K562 (cell line): Measurements from ENCODE around the gene MAP3K6. TPM values are rescaled to one million over a fixed set of nuclear protein-coding genes. Genes with fewer than 3 reads are reported as not detected.

Source experiments
- DDX20 ChIP-seq: fragments of 450-650 bp; IDR thresholded peaks from 2 replicates; pipeline ENCODE4 v1.6.1; 2016; ENCODE audit warnings: missing genetic modification characterization, low read depth, mild to moderate bottlenecking, missing compliant biosample characterization, moderate library complexity
- EWSR1 ChIP-seq: fragments of 450-650 bp; IDR thresholded peaks from 2 replicates; pipeline ENCODE4 v1.6.1; 2018; ENCODE audit warnings: borderline replicate concordance, mild to moderate bottlenecking, low read depth, moderate library complexity; ENCODE audit not compliant: partially characterized antibody
- LCOR ChIP-seq: sonication (generic); formaldehyde crosslinking; IDR thresholded peaks from 2 replicates; pipeline ENCODE4 v1.8.0; 2022; ENCODE audit warnings: mild to moderate bottlenecking, missing genetic modification reagents
- NFE2 ChIP-seq: IDR thresholded peaks from 2 replicates; pipeline ENCODE4 v1.6.1; 2014; ENCODE audit warnings: antibody characterized with exemption, low read depth
- NFE2L1 ChIP-seq: fragments of 450-650 bp; IDR thresholded peaks from 2 replicates; pipeline ENCODE4 v1.6.1; 2016; ENCODE audit warnings: missing genetic modification characterization, low read depth, mild to moderate bottlenecking, missing compliant biosample characterization, moderate library complexity, borderline replicate concordance
- NR4A1 ChIP-seq, 2 experiments: fragments of 250-450 bp in 1 of 2; fragments of 450-650 bp in 1 of 2; sonication (Bioruptor Pico) in 1 of 2; IDR thresholded peaks; 2 replicates each; pipeline versions ENCODE4 v1.4.0 to v1.6.1; 2016 to 2020; ENCODE audit warnings: mild to moderate bottlenecking in 2 of 2, missing compliant biosample characterization in 1 of 2, missing genetic modification characterization in 1 of 2, moderate library complexity in 1 of 2
- RBM22 ChIP-seq: fragments of 200-400 bp; formaldehyde crosslinking; IDR thresholded peaks from 2 replicates; pipeline ENCODE4 v1.6.1; 2018; ENCODE audit warnings: low read length, low read depth; ENCODE audit not compliant: poor library complexity, severe bottlenecking
- TAF1 ChIP-seq: IDR thresholded peaks from 2 replicates; pipeline ENCODE4 v1.6.1; 2011; ENCODE audit warnings: mild to moderate bottlenecking, low read length, moderate library complexity; ENCODE audit not compliant: insufficient read depth, control insufficient read depth, severe bottlenecking; ENCODE audit errors: extremely low read depth
- XRCC4 ChIP-seq: IDR thresholded peaks from one replicate; pipeline ENCODE4 v1.6.1; 2011; ENCODE audit not compliant: insufficient read depth, insufficient read length; ENCODE audit errors: extremely low read depth
- ZNF174 ChIP-seq: fragments of 250-450 bp; sonication (Bioruptor Pico); IDR thresholded peaks from 2 replicates; pipeline ENCODE4 v1.4.0; 2020; ENCODE audit warnings: mild to moderate bottlenecking
- ZNF75A ChIP-seq: fragments of 450-650 bp; formaldehyde crosslinking; IDR thresholded peaks from 2 replicates; pipeline ENCODE4 v1.4.0; 2020; ENCODE audit warnings: mild to moderate bottlenecking
- polyA plus RNA-seq, 8 experiments: library from polyadenylated mRNA; depleted of rRNA in 4 of 8; stranded (reverse) in 5 of 8; unstranded in 3 of 8; fragments of >200 nt; fragmentation: Nextera tagmentation in 2 of 8; fragmentation: Illumina TruSeq in 1 of 8; extraction: Ambion mirVana in 2 of 8; extraction: Trizol in 1 of 8; gene quantifications; 2 replicates each; pipeline versions ENCODE4 v1.2.1 to v1.2.3, GENCODE V29; 2011 to 2014; ENCODE audit warnings: inconsistent platforms in 1 of 8, missing spikeins in 1 of 8
- total RNA-seq, 7 experiments: library from RNA; depleted of rRNA in 6 of 7; stranded (reverse); fragments of >200 nt in 6 of 7; fragmentation: Illumina TruSeq in 2 of 7; extraction: Trizol in 2 of 7; gene quantifications; 2 replicates each; pipeline versions ENCODE4 v1.2.1 to v1.2.3, GENCODE V29; 2011 to 2021; ENCODE audit warnings: low replicate concordance in 1 of 7
- TF ChIP-seq, protein P1 (sequence below): fragments of 450-650 bp; formaldehyde crosslinking; IDR thresholded peaks from 2 replicates; pipeline ENCODE4 v1.4.0; 2020; ENCODE audit warnings: mild to moderate bottlenecking
- TF ChIP-seq, protein P2 (sequence below): sonication (generic); formaldehyde crosslinking; IDR thresholded peaks from 2 replicates; pipeline ENCODE4 v1.8.1; 2023; ENCODE audit warnings: missing genetic modification reagents, mild to moderate bottlenecking, borderline replicate concordance

MAP3K6 gene
- total and polyA plus RNA-seq, 9 of the 15 experiments (the other 6 are each of a cell fraction or from before 2014, with no cell fraction given), result 0.99 to 21.9 (median 7.0) TPM

DNA sequence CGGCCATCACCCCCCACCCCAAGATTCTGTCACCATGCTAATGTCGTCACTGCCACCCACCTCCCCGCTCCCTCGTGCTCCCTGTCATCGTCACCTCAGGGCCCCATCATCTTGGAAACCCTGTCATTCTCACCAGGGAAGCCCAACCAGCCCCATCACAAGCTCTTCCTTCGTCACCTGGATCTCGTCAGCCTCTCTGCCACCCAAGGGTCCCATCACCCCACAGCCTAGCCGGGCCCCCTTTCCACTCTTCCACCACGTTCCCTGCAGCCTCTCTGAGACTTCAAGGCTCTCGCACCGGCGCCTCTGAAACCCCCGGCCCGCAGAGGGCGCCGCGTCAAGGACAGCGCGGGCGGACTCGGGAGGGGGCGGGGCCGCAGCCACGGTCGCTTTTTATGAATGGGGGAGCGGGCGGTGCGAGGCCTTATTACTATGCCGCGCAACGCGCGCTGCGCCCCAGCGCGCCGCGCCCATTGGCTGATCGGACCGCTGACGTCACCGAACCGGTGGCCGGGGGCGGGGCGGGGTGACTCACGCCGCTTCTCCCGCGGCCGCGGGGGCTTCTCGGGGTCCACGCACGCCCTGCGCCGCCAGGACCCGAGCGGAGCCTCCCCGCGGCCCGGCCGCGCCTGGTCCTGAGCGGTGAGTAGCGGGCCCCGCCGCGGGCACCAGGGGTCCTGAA, 25.5 kb upstream of the MAP3K6 start, which contains the start of gene GPR3 (continued):
- TF ChIP-seq NR4A1 (CRISPR knock-in tag; IDR thresholded peaks at IDR 0.05) (no peak), NR4A1 (tag; IDR thresholded peaks at IDR 0.05) (no peak), DDX20 (tag) (no peak), ZNF75A (CRISPR knock-in tag) (no peak), NFE2L1 (tag) (no peak), RBM22 (no peak), NFE2 (no peak), LCOR (0 out of 2 replicates have a peak, but pooled peaks have one; percentile 31), TAF1 (peak; percentile 69), EWSR1 (no peak), XRCC4 (no peak), ZNF174 (no peak)
- TF ChIP-seq, protein P1, sequence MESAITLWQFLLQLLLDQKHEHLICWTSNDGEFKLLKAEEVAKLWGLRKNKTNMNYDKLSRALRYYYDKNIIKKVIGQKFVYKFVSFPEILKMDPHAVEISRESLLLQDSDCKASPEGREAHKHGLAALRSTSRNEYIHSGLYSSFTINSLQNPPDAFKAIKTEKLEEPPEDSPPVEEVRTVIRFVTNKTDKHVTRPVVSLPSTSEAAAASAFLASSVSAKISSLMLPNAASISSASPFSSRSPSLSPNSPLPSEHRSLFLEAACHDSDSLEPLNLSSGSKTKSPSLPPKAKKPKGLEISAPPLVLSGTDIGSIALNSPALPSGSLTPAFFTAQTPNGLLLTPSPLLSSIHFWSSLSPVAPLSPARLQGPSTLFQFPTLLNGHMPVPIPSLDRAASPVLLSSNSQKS (CRISPR knock-in tag), result no peak
- TF ChIP-seq, protein P2, sequence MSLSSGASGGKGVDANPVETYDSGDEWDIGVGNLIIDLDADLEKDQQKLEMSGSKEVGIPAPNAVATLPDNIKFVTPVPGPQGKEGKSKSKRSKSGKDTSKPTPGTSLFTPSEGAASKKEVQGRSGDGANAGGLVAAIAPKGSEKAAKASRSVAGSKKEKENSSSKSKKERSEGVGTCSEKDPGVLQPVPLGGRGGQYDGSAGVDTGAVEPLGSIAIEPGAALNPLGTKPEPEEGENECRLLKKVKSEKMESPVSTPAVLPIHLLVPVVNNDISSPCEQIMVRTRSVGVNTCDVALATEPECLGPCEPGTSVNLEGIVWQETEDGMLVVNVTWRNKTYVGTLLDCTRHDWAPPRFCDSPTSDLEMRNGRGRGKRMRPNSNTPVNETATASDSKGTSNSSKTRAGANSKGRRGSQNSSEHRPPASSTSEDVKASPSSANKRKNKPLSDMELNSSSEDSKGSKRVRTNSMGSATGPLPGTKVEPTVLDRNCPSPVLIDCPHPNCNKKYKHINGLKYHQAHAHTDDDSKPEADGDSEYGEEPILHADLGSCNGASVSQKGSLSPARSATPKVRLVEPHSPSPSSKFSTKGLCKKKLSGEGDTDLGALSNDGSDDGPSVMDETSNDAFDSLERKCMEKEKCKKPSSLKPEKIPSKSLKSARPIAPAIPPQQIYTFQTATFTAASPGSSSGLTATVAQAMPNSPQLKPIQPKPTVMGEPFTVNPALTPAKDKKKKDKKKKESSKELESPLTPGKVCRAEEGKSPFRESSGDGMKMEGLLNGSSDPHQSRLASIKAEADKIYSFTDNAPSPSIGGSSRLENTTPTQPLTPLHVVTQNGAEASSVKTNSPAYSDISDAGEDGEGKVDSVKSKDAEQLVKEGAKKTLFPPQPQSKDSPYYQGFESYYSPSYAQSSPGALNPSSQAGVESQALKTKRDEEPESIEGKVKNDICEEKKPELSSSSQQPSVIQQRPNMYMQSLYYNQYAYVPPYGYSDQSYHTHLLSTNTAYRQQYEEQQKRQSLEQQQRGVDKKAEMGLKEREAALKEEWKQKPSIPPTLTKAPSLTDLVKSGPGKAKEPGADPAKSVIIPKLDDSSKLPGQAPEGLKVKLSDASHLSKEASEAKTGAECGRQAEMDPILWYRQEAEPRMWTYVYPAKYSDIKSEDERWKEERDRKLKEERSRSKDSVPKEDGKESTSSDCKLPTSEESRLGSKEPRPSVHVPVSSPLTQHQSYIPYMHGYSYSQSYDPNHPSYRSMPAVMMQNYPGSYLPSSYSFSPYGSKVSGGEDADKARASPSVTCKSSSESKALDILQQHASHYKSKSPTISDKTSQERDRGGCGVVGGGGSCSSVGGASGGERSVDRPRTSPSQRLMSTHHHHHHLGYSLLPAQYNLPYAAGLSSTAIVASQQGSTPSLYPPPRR (CRISPR knock-in tag), result no peak
